A549 (cell line): ENCODE results near the gene ATP13A3. TPM values are rescaled to one million over a fixed set of nuclear protein-coding genes. Genes with fewer than 3 reads are reported as not detected.

Experiments used
- ATAC-seq, 2 experiments: fragments of 200-7000 bp in 1 of 2; fragments of >200 bp in 1 of 2; cut with Nextera tagmentation in 1 of 2; cut with Tn5 transposase in 1 of 2; 3 replicates each; pipeline versions ENCODE4 v1.8.0 to v1.9.1; 2018 to 2020; ENCODE audit warnings: mild to moderate bottlenecking in 1 of 2, moderate library complexity in 1 of 2
- CTCF ChIA-PET: fragments of 300-600 bp; sonication (Branson Sonifier 250); formaldehyde crosslinking; extraction: SDS; loops from one replicate; lab custom pipeline; 2021; ENCODE audit warnings: antibody characterized with exemption, inconsistent platforms; lab: Yijun Ruan, JAX
- POLR2A ChIA-PET: fragments of 350-600 bp; formaldehyde crosslinking; extraction: SDS; loops from one replicate; lab custom pipeline; 2021; ENCODE audit warnings: antibody characterized with exemption, inconsistent platforms; lab: Yijun Ruan, JAX
- DNase-seq, 2 experiments: peaks; one replicate each; pipeline versions ENCODE4 v3.0.0 to v3.0.0-alpha.2; 2011 to 2016; ENCODE audit warnings: low read depth in 1 of 2, low spot score in 1 of 2
- FAIRE-seq: peaks from 2 replicates; lab custom pipeline; 2011; peaks lifted over from hg19 to GRCh38; lab: Jason Lieb, UNC
- H3K27ac ChIP-seq, 2 experiments: fragments of >200 bp; sonication (Bioruptor Twin); formaldehyde crosslinking; 3 replicates each; pipeline ENCODE4 v1.5.1; 2016 to 2017
- H3K4me1 ChIP-seq: fragments of >200 bp; sonication (Bioruptor Twin); formaldehyde crosslinking; 3 replicates; pipeline ENCODE4 v1.6.1; 2016
- H3K4me2 ChIP-seq: fragments of >200 bp; sonication (Bioruptor Twin); formaldehyde crosslinking; 3 replicates; pipeline ENCODE4 v1.6.1; 2016
- H3K4me3 ChIP-seq: fragments of >200 bp; sonication (Bioruptor Twin); formaldehyde crosslinking; 3 replicates; pipeline ENCODE4 v1.5.1; 2016
- H3K9me3 ChIP-seq: fragments of >200 bp; sonication (Bioruptor Twin); formaldehyde crosslinking; 3 replicates; pipeline ENCODE4 v1.6.1; 2016
- ATOH8 ChIP-seq: fragments of 250-450 bp; sonication (Bioruptor Pico); IDR thresholded peaks from 2 replicates; pipeline ENCODE4 v1.5.0; 2020; ENCODE audit warnings: low read depth, mild to moderate bottlenecking, moderate library complexity
- BCL3 ChIP-seq: fragments of >200 bp; sonication (Bioruptor Twin); formaldehyde crosslinking; IDR thresholded peaks from 3 replicates; pipeline ENCODE4 v1.6.1; 2016
- CHD2 ChIP-seq: fragments of 150-350 bp; IDR thresholded peaks from 2 replicates; pipeline ENCODE4 v1.6.1; 2014; ENCODE audit warnings: low read length; ENCODE audit not compliant: partially characterized antibody
- EP300 ChIP-seq, 2 experiments: fragments of >200 bp; sonication (Bioruptor Twin); formaldehyde crosslinking; IDR thresholded peaks; 2 replicates in 1 of 2; 3 replicates in 1 of 2; pipeline ENCODE4 v1.6.1; 2016 to 2017
- ESRRA ChIP-seq: fragments of 150-350 bp; IDR thresholded peaks from 2 replicates; pipeline ENCODE4 v1.6.1; 2014; ENCODE audit warnings: mild to moderate bottlenecking, low read length, borderline replicate concordance
- FOXS1 ChIP-seq: fragments of 250-450 bp; sonication (Bioruptor Pico); IDR thresholded peaks from 2 replicates; pipeline ENCODE4 v1.5.0; 2020; ENCODE audit warnings: mild to moderate bottlenecking, moderate library complexity
- HEYL ChIP-seq: fragments of 250-450 bp; sonication (Bioruptor Pico); IDR thresholded peaks from 2 replicates; pipeline ENCODE4 v1.8.0; 2021; ENCODE audit warnings: mild to moderate bottlenecking, moderate library complexity
- HMGXB4 ChIP-seq: fragments of 250-450 bp; sonication (Bioruptor Pico); IDR thresholded peaks from 2 replicates; pipeline ENCODE4 v1.5.0; 2021; ENCODE audit warnings: mild to moderate bottlenecking, moderate library complexity, borderline replicate concordance
- HOXB13 ChIP-seq: fragments of 250-450 bp; sonication (Bioruptor Pico); IDR thresholded peaks from 2 replicates; pipeline ENCODE4 v1.5.0; 2020; ENCODE audit warnings: low read depth, mild to moderate bottlenecking, moderate library complexity
- HOXB5 ChIP-seq: fragments of 250-450 bp; sonication (Bioruptor Pico); IDR thresholded peaks from 2 replicates; pipeline ENCODE4 v1.5.0; 2020; ENCODE audit warnings: mild to moderate bottlenecking, moderate library complexity
- MAZ ChIP-seq: fragments of 150-350 bp; IDR thresholded peaks from 2 replicates; pipeline ENCODE4 v1.6.1; 2014; ENCODE audit warnings: antibody characterized with exemption, low read depth, low read length, borderline replicate concordance
- PBX3 ChIP-seq: IDR thresholded peaks from 2 replicates; pipeline ENCODE4 v1.6.1; 2012
- RAD21 ChIP-seq, 2 experiments: fragments of >200 bp in 1 of 2; sonication (Bioruptor Twin) in 1 of 2; formaldehyde crosslinking in 1 of 2; IDR thresholded peaks in 1 of 2; conservative IDR thresholded peaks in 1 of 2; 2 replicates in 1 of 2; 3 replicates in 1 of 2; pipeline ENCODE4 v1.6.1; 2012 to 2018; ENCODE audit warnings: inconsistent platforms in 1 of 2
- TP53 ChIP-seq: fragments of 250-450 bp; sonication (Bioruptor Pico); IDR thresholded peaks from 2 replicates; pipeline ENCODE4 v1.5.0; 2021; ENCODE audit warnings: mild to moderate bottlenecking, moderate library complexity
- ZFP36 ChIP-seq: fragments of 450-650 bp; IDR thresholded peaks from 2 replicates; pipeline ENCODE4 v1.6.1; 2014; ENCODE audit warnings: borderline replicate concordance; ENCODE audit not compliant: partially characterized antibody
- ZSCAN20 ChIP-seq: fragments of 250-450 bp; sonication (Bioruptor Pico); IDR thresholded peaks from 2 replicates; pipeline ENCODE4 v1.8.0; 2022; ENCODE audit warnings: mild to moderate bottlenecking, moderate library complexity
- WGBS: methylation state at CpG from one replicate; pipeline ENCODE4 v1.1.6; 2017; ENCODE audit errors: missing lambda C conversion rate; 5-methylcytosine and 5-hydroxymethylcytosine counted together
- polyA plus RNA-seq, 4 experiments: library from polyadenylated mRNA; depleted of rRNA in 3 of 4; stranded (reverse); fragments of >200 nt; fragmentation: RNase III in 1 of 4; extraction: RNeasy Plus Mini Kit Qiagen cat#74134 plus additional on column Dnase treatment in 1 of 4; gene quantifications; 2 replicates in 3 of 4; 3 replicates in 1 of 4; pipeline ENCODE4 v1.2.3, GENCODE V29; 2011 to 2017
- small RNA-seq, 6 experiments: library from RNA; depleted of rRNA; stranded (forward); fragments of <200 nt; gene quantifications; one replicate each; pipeline ENCODE3, GENCODE V24; 2012

The ATP13A3 gene
- polyA plus RNA-seq, 2 of the 4 experiments (the other 2 are of a cell fraction) = 63.6 to 102 TPM

- no peak for FAIRE-seq
- H3K4me3 ChIP-seq = no peak overlapping the region
- no peak for TF ChIP-seq BCL3
- no peak for TF ChIP-seq TP53 (CRISPR knock-in tag)
- no peak for TF ChIP-seq RAD21 (conservative IDR thresholded peaks at IDR 0.05 in 1 of 2, IDR thresholded peaks at IDR 0.05 in 1 of 2)
- no peak for TF ChIP-seq ZSCAN20 (CRISPR knock-in tag)
- no peak for TF ChIP-seq ESRRA
- TF ChIP-seq HOXB13 (CRISPR knock-in tag) = no peak
- no peak for TF ChIP-seq HOXB5 (CRISPR knock-in tag)
- no peak for TF ChIP-seq ATOH8
- no peak for TF ChIP-seq PBX3
- TF ChIP-seq CHD2 = no peak
- no peak for TF ChIP-seq HEYL (CRISPR knock-in tag)
- no peak for TF ChIP-seq HMGXB4
- no peak for TF ChIP-seq FOXS1 (CRISPR knock-in tag)
- TF ChIP-seq ZFP36 = no peak
- no peak for TF ChIP-seq EP300 (IDR thresholded peaks at IDR 0.05)
- TF ChIP-seq, all 56 proteins: peak for 0
- ChIA-PET CTCF (interaction anchor here (1.4 to 3.8 kb wide), 3 partner anchors 10 to 22 kb away, joined by 4 to 32 read pairs (median 5); no protein-coding TSS in a partner anchor), POLR2A (no interaction called here)
- Histone ChIP-seq H3K4me1 (no peaks in the 10 kb centered on the region), H3K9me3 (no peaks in the 10 kb centered on the region), H3K27ac (no peak overlapping the region), H3K4me2 (no peak overlapping the region)
- ATAC-seq = no peak
- WGBS = 64% methylated on average over 6 of the region's 7 CpGs
- DNase-seq = no peak
Observed at GRCh38 chr3:194355379-194355778, 131.4 kb downstream of the ATP13A3 start.

- ChIA-PET CTCF (interaction anchor here (0.7 to 1.1 kb wide), 2 partner anchors 10 to 21 kb away, joined by 3 to 4 read pairs; no protein-coding TSS in a partner anchor), POLR2A (no interaction called here)
- DNase-seq = no peak
- no peaks in the 10 kb centered on the region for H3K9me3 ChIP-seq
- FAIRE-seq = no peak
- no peak for TF ChIP-seq MAZ
- TF ChIP-seq, all 56 proteins: peak for 0
- ATAC-seq = peak in 1 of 2 experiments; percentile 20; a peak in 1 of 6 replicates
- H3K27ac ChIP-seq = no peak overlapping the region
- H3K4me1 ChIP-seq = no peaks in the 10 kb centered on the region
- no peak overlapping the region for H3K4me2 ChIP-seq
- no peak overlapping the region for H3K4me3 ChIP-seq
- 21% methylated on average over 2 of the region's 2 CpGs for WGBS
Observed at GRCh38 chr3:194354315-194354714, 132.5 kb downstream of the ATP13A3 start.

Small RNA genes within 50 kb of the gene (small RNA-seq; reads per million reads assigned to genes)
- gene AC108676.2 (0 reads per million in 6 experiments), gene RNU6-1101P (0 reads per million in 6 experiments)

Other genes starting within 250 kb of the ATP13A3 start
- not detected in 2 replicates for gene CPN2, start 135.7 kb downstream of the ATP13A3 start, polyA plus RNA-seq (2011; rRNA removed)
- not detected in 3 replicates for gene CPN2, start 135.7 kb downstream of the ATP13A3 start, polyA plus RNA-seq (2017; fragmentation: RNase III; extraction: RNeasy Plus Mini Kit Qiagen cat#74134 plus additional on column Dnase treatment)
- 0.05 TPM in 2 replicates for gene LRRC15, start 117.3 kb downstream of the ATP13A3 start, polyA plus RNA-seq (2011; rRNA removed)
- gene LRRC15, start 117.3 kb downstream of the ATP13A3 start, polyA plus RNA-seq (2017; fragmentation: RNase III; extraction: RNeasy Plus Mini Kit Qiagen cat#74134 plus additional on column Dnase treatment) = 0.08 to 0.14 TPM (median 0.13 TPM) in 3 replicates
- not detected in 2 replicates for gene GP5, start 87.7 kb downstream of the ATP13A3 start, polyA plus RNA-seq (2011; rRNA removed)
- 0.03 TPM in 1 of 3 replicates, not detected in the others for gene GP5, start 87.7 kb downstream of the ATP13A3 start, polyA plus RNA-seq (2017; fragmentation: RNase III; extraction: RNeasy Plus Mini Kit Qiagen cat#74134 plus additional on column Dnase treatment)
- 16.0 and 20.9 TPM in 2 replicates for gene TMEM44, start 146.4 kb upstream of the ATP13A3 start, polyA plus RNA-seq (2011; rRNA removed)
- gene TMEM44, start 146.4 kb upstream of the ATP13A3 start, polyA plus RNA-seq (2017; fragmentation: RNase III; extraction: RNeasy Plus Mini Kit Qiagen cat#74134 plus additional on column Dnase treatment) = 13.9 to 17.0 TPM (median 16.6 TPM) in 3 replicates
- gene LSG1, start 185.2 kb upstream of the ATP13A3 start, polyA plus RNA-seq (2011; rRNA removed) = 70.3 and 77.1 TPM in 2 replicates
- 37.4 to 40.7 TPM (median 39.9 TPM) in 3 replicates for gene LSG1, start 185.2 kb upstream of the ATP13A3 start, polyA plus RNA-seq (2017; fragmentation: RNase III; extraction: RNeasy Plus Mini Kit Qiagen cat#74134 plus additional on column Dnase treatment)
- 0.86 and 0.89 TPM in 2 replicates for gene FAM43A, start 198.9 kb upstream of the ATP13A3 start, polyA plus RNA-seq (2011; rRNA removed)
- gene FAM43A, start 198.9 kb upstream of the ATP13A3 start, polyA plus RNA-seq (2017; fragmentation: RNase III; extraction: RNeasy Plus Mini Kit Qiagen cat#74134 plus additional on column Dnase treatment) = 1.6 to 2.6 TPM (median 2.3 TPM) in 3 replicates